Measurements from ENCODE around the gene STK11IP.

DNA sequence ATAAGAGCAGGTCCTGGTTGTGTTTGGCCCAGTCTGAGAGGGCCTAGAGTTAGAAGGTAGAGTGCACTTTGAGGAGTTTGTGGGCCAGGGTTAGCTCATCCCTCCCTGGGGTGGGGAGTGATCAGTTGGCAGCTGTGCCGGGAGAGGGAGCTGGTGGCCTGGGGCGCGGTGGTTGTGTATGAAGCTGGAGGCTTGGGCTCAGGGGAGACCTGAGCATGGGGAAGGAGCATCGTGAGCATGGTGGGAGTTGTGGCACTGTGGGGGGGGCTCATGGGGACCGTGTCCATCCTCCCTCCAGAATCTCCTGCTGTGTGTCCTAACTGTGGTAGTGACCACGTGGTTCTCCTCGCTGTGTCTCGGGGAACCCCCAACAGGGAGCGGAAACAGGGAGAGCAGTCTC lies 13.6 kb downstream of the STK11IP start:
- TF ChIP-seq, protein P1, sequence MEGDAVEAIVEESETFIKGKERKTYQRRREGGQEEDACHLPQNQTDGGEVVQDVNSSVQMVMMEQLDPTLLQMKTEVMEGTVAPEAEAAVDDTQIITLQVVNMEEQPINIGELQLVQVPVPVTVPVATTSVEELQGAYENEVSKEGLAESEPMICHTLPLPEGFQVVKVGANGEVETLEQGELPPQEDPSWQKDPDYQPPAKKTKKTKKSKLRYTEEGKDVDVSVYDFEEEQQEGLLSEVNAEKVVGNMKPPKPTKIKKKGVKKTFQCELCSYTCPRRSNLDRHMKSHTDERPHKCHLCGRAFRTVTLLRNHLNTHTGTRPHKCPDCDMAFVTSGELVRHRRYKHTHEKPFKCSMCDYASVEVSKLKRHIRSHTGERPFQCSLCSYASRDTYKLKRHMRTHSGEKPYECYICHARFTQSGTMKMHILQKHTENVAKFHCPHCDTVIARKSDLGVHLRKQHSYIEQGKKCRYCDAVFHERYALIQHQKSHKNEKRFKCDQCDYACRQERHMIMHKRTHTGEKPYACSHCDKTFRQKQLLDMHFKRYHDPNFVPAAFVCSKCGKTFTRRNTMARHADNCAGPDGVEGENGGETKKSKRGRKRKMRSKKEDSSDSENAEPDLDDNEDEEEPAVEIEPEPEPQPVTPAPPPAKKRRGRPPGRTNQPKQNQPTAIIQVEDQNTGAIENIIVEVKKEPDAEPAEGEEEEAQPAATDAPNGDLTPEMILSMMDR (IDR thresholded peaks at IDR 0.05), result no peak
- no peak for TF ChIP-seq POLR2A (IDR thresholded peaks at IDR 0.05)
